GM12872 (cell line): ENCODE data around the gene ICE1.

Source experiments
- CTCF ChIP-seq: IDR thresholded peaks from 3 replicates; pipeline ENCODE4 v1.5.1; 2011; ENCODE audit warnings: low read depth, mild to moderate bottlenecking, low read length, moderate library complexity; ENCODE audit not compliant: insufficient read depth

Gene ICE1

GRCh38 chr5:5407924-5408323, 14.6 kb upstream of the ICE1 start:
- no peak for TF ChIP-seq CTCF

- no peak for TF ChIP-seq CTCF
Measured at GRCh38 chr5:5409151-5409810, 13.2 kb upstream of the ICE1 start.

GRCh38 chr5:5414999-5415398, 7.5 kb upstream of the ICE1 start:
- no peak for TF ChIP-seq CTCF

GRCh38 chr5:5416733-5417132, 5.7 kb upstream of the ICE1 start:
- no peak for TF ChIP-seq CTCF

- no peak for TF ChIP-seq CTCF
Measured at GRCh38 chr5:5418006-5418405, 4.5 kb upstream of the ICE1 start.

GRCh38 chr5:5418764-5419163, 3.7 kb upstream of the ICE1 start:
- no peak for TF ChIP-seq CTCF

GRCh38 chr5:5419291-5420210, 2.9 kb upstream of the ICE1 start:
- peak; percentile 62 for TF ChIP-seq CTCF
